Activated T-cell treated with anti-CD3 and anti-CD28 coated beads for 48 hours (primary cell): ENCODE results near the gene ADAM12.
"Not testable (repeated sequence)": the region's sequence is repeated elsewhere in the genome, so short reads cannot be mapped to it uniquely, and the experiment has no call there.

Experiments
- DNase-seq: peaks from one replicate; pipeline ENCODE4 v3.0.0-alpha.2; 2020; ENCODE audit warnings: low read depth

The ADAM12 gene

DNA sequence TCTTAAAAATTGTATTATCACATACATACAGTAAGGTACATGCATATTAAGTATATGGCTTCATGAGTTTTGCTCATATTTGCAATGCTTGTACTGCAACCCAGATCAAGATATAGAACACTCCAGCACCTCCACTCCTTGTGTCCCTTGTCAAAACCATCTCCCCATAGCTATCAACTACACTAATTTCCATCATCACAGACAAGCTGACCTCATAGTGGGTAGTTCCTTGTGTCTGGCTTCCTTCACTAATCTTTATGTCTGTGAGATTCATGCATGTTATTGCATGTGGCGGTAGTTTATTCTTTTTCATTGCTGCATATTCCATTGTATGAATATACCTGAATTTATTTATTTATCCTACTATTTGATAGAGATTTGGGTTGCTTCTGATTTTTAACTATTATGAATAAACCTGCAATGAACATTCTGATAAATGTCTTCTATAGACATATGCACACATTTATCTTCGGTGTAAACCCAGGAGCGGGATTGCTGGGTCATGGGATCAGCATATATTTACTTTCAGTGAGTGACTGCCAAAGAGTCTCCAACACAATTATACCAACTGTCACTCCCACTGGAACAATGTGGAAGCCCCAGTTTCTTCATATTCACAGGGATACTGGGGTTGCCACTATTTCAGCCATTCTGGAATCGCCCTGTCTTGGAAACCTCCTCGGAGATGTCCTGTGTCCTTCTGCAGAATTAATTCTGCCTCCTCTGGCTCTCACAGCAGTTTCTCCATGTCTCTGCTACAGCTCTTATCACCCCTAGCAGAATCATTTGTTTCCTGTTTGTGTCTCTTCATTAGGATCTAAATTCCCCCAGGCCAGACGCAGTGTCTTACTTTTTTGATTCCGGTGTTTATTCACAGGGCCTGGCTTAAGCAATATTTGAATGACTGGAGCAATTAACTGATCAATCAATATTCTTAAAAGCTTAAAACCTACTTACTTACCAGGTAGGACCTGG is 14.7 kb upstream of the ADAM12 start:
- no peak for DNase-seq

DNA sequence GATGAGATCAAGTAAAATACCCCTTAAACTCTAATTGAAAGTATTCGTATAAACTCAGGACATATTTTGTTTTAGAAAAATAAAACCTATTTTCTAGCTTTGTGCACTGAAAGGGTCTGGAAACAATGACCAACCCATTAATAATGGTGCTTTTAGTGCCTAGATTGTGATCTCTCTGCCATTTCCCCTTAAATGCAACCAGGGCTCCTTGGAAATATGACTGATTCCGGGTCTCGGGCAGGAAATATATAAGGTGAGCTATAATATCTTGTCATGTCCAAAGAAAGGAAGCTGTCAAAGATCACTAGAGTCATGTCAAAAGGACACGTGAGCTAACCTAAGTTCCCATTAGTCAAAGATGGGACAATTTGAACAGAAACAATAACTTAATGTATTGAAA is 12.4 kb upstream of the ADAM12 start:
- no peak for DNase-seq

DNA sequence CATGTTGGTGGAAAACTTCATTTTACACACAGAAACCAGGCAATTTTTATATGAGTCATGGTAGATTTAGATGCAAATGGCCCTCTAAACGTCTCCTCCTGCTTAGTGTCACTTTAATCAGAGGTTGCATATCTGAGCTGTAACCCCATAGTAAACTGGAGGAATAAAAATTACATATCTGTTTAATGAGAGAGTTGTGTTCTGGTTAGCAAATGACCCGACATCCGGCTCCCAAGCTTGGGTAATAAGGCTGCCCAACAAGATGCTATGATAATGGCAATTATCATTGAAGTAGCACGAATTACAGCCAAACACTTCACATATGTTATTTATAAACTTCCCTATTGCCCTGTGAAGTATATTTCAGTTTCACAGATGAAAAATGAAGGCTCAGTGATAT is 10.6 kb upstream of the ADAM12 start:
- DNase-seq, result no peak

DNA sequence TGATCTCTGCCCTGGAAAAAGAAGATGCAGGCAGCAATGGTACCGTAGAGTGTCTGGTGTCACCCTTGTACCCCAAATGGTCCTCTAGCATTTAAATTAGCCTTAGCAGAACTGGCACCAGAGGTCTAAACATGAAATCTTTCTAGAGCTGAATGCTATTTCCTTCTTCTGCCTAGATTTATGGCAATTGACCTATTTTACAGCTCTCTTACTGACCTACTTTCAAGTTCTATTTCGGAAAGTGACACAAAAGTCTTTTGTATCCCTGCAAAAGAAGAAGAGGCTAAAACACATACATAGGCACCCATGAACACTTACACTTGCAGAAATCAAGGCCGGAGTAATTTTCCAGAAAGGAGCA is 10.1 kb upstream of the ADAM12 start:
- DNase-seq, result no peak

DNA sequence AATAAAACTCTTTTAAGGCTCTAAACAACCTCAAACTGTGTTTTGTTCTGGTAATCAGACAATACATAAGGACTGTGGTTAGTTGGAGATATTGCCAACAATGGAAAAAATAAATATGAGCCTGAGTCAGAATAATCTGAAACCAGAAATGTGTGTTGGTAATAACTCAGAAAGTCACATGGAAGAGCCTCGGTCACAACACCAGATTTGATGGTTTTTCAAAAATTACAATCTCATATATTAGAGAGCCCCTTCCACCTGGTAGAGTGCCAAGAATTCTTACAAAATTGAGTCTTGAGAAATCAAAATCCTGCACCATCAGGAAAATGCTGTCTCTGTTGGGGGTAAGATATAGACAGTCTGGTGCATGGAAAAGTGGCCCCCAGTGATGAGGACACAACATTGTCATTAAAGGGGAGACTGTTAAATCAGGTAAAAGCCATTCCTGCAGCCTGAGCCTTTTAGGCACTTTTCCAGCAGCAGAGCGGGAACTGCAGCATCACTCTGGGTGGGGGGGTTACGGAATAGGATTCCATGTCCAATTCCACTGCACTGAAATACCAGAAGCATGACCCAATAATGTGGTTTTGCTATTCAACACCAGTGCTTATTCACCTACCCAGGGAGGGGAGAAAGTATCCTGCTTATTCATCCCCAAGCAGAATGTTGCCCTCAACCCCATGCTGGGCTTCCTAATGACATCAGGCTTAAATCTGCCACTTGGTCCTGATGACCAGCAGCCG is 9.5 kb upstream of the ADAM12 start:
- no peak for DNase-seq

DNA sequence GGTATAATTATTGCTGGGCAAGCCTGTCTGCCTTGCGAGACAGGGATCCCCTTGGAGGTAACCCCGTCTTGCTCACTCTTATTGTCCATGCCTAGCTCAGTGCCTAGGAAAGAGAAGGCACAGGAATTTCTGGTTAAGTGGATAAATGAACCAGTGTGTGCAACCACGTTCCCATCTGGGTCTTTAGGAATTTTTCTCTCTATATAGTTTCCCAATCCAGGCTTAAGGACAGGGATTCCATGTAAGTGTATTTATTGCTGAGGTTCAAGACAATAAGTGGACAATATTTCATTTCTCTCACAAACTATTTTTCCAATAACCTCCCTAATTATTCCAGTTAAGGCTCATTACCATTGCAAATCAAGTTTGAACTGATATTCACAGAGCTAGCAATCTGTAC is 8.9 kb upstream of the ADAM12 start:
- DNase-seq, result no peak

DNA sequence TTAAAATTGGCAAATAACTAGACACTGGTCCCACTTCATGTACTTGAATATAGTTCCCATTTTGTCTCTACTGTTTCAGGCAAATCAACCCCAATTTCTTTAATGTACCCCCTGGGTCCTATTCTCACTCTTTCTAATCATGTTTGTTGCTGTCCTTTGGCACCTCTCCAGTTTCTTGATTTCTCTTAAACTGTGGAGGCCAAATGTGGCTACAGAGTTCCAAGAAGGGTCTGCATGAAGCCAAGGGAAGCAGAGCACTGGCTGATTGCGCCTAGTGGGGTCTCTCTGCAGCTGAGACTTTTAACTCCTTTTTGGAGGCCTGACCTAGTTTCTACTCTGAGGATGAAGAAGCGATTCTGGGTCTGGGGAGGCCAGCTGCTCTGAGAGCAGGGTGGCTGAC is 6.7 kb upstream of the ADAM12 start:
- no peak for DNase-seq

DNA sequence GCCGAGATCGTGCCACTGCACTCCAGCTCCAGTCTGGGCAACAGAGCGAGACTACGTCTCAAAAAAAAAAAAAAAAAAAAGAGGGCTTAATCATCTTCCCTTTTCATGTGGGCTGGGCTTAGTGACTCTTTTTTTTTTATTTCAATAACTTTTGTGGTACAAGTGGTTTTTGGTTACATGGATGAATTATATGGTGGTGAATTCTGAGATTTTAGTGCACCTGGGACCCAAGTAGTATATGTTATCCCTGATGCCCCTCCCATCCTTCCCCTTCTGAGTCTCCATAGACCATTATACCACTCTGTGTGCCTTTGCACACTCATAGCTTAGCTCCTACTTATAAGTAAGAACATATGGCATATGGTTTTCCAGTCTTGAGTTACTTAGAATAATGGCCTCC is 4.8 kb upstream of the ADAM12 start:
- DNase-seq, result no peak

DNA sequence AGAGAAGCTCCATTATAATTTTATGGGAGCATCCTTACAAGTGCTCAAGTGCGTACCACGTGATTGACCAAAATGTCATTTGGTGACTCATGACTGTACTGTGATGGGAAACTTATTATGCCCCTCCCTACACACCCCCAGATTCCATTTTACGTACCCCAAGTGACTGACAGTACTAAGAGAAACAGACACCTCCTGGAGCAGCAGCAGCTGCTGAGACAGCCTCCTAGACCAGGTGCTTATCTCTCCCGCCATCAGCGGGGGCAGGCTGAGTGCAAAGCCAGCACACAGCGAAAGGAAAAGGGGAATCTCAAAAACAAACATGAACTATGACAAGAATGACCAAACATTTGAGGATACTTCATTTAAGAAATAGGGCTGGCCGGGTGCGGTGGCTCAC is 4.2 kb upstream of the ADAM12 start:
- no peak for DNase-seq

DNA sequence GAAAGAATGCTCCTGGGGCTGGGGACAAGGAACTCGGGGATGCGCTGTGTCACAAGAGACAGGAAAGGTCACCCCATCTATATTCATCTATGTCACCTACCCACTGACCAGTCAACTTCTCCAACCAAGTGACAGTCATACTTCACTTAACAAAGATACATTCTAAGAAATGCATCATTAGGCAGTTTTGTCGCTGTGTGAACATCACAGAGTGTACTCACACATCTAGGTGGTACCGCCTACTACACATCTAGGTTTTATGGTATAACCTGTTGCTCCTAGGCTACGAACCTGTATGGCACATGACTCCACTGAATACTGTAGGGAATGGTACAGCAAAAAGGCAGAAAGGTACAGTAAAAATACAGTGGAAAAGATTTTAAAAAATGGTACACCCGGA is 3.8 kb upstream of the ADAM12 start:
- no peak for DNase-seq

DNA sequence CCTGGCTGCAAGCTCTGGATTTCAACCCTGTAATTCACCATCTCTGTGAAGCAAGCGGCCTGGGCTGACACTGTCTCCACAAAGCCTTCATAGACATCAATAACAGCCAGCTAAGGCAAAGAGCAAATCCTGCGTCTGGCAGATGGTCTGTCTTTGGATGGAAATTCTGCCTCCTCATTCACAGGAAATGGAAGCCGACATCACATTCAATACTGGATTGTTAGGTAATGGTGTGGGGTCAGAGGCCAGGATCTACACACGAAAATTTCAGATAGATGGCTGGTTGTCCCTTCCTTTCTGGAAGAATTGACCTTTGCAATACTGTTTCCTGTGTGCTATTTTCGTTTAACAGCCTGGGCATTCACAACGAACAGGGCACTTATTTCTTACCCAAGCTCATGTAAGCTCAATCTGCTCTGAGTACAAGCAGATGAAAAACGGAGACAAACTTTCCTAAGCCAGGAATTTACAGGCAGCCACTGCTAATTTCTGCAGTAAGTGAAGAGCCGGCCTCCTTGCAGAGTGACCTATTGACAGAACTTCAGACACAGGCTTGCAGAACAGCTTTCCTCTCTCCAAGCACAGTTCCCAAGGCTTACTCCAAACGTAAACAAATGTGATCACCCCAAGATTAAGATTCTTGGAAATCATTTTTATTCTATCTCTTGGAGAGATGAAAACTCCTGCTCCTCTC is 3.1 kb upstream of the ADAM12 start:
- no peak for DNase-seq

DNA sequence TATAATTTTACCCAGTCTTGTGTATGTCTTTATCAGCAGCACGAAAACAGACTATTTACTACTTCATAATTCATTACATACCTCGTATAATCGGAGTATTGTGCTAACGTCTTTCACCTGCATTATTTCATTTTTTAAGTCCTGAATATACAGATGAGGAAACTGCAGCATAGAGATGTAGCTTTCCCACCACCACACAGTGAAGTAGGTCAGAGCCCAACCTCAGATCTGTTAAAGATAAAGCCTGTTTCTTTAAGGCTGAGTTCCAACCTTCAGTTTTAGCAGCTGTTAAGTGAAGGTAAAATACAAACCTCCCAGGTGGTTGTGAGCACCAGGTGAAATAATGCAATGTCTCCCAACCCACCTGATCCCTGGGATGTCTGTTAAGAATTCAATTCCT is 2.0 kb upstream of the ADAM12 start:
- DNase-seq, result no peak

DNA sequence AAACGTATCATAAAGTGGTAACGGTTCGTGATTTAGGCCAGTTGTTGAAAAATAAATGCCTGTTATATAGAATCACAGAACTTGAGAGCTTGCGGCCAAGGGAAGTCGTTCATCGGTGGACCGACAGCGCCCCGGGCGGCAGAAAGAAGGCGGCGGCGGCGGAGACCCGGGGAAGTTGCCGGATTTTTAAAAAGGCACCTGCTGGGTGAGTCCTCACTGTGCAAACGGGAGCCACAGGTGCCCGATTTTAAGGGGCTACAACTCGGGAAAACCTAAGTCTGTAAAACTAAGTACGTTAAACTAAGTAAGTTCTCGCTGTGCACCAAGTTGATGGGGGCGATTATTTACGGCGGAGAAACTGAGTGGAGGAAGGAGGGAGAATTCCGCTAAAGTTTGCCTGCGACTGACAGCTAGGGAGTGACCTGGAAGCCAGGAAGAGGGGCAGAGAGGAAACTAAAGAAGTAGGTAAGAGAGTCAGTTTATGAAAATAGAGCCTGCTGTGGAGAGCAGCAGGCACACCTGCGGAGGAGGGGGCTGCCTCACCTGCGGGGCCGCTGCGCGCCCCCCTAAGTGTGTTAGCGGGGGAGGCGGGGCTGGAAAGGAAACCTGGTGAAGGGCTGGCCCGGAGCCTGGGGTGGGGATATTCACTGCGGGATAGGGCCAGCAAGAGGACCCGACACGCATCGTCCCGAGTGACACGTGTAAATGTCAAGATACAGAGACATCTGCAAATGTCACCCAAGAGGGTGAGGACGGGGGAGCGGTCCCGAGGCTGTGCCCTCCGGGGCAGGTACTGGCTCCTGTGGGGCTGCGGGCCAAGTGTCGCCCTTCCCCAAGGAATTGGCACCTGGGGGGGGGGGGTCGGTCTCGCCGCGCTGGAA is 996 bp downstream of the ADAM12 start:
- DNase-seq, result peak; percentile 35

DNA sequence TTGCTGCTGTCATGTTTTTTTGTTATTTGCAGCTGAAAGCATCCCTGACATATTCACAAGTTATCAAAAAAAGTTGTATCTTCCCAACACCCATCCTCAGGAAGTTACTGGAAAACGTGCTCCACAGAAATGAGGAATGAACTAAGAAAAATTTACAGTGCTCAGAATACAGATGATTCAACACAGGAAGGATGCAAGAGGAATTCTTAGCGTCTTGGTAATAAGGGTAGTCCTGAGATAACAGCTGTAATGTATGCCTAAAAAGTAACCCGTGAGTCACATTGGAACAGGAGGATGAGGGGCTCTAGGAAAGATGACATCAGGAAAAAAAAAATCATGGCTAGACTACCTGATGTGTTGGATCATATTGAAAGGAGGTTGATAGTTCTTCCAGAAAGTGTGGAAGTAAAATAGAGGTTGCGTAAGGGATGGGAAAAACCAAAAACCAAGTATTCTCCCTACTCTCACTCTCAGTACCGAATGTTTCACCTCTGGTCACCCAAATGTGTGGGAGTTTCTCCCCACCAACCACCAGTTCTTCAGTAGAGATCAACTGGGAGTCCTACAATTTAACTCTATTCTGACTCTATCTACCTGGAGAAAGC is 3.9 kb downstream of the ADAM12 start:
- DNase-seq, result no peak

DNA sequence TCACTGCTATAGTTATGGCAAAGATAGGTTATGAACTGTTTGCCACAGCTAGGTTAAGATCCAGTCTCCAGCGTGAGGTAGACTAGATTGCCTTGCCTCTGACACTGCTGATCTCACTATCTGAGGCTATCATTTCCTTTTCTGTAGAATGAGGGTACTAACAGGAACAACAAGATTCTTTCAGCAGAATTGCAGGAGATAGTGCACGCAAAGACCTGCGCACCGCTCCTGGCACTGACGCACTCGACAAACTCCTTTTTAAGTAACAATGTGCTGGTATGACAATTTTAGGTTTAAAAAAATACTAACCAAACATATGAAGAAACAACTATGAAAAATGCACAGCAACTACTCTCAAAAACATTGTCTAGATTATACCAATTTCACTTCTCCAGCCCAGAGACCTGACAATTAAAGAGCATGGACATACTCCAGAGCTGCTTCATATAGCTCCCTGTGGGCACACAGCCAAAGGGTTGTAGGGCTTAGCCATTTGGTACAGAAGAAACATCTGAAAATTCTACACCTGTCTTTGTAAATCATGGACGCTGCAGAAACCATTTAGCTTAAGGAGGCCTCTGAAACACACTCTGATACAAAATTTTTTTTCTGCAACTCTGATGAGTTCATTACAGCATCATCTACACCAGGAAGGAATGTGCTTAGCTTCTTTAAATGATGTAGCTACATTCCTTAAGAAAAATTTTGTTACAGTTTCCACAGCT is 7.8 kb downstream of the ADAM12 start:
- DNase-seq, result no peak

DNA sequence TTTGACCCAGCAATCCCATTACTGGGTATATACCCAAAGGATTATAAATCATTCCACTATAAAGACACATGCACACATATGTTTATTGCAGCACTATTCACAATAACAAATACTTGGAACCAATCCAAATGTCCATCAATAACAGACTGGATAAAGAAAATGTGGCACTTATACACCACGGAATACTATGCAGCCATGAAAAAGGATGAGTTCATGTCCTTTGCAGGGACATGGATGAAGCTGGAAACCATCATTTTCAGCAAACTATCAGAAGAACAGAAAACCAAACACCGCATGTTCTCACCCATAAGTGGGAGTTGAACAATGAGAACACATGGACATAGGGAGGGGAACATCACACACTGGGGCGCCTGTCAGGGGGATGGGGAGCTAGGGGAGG is 9.1 kb downstream of the ADAM12 start:
- not testable (repeated sequence) for DNase-seq

DNA sequence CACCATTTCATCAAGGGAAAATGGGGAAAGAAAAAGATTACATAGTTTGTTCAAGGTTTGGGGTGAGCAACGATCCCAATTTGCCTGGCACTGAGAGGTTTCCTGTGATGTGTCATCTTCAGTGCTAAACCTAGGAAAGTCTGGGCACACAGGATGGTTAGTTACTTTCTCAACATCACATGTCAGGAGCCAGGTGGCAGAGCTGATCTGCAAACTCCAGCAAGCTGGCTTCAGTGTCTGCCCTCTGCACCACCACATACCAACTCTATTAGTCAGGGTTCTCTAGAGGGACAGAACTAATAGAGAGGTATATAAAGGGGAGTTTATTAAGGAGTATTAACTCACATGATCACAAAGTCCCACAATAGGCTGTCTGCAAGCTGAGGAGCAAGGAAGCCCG is 11.3 kb downstream of the ADAM12 start:
- no peak for DNase-seq

DNA sequence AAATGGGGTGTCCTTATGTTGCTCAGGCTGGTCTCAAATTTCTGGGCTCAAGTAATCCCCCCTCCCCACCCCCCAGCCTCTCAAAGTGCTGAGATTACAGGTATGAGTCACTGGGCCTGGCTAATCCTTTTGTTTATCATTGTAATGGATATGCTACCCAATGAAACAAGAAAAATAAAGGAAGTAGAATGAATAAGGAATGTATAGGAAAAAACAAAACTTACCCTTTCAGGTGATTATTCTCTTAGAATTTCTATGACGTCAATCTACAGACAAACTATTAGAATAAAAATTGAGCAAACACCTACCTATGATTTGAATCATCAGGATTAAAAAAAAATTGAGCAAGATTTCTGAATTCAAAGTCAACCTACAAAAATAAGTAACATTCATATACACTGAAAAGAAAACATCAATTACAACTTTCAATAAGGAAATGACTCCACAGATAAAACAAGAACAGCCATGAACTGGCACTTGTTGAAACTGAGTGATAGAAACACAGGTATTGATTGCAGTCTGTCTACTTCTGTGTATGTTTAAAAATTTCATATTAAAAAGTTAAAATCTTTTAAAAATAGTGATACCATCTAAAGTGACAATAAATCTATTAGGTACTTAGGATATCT is 12.2 kb downstream of the ADAM12 start:
- DNase-seq, result no peak

DNA sequence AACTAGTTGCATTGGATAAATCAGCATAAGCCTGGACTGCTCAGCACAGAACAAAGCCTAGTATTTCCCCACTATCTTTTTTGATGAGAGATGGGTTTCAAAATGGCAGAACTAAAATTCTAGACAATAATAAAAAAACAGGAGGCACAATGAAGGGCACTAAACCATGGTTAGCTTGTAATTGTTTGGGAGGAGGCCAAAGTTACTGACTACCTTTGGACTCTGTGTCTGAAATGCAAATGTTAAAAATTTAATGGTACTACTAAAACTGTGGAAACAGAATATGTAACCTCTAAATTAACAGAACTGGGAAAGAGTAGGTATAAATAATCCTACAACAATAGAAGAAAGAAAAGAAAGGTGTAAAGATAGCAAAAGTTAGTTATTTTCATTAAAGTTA is 13.0 kb downstream of the ADAM12 start:
- DNase-seq, result no peak

DNA sequence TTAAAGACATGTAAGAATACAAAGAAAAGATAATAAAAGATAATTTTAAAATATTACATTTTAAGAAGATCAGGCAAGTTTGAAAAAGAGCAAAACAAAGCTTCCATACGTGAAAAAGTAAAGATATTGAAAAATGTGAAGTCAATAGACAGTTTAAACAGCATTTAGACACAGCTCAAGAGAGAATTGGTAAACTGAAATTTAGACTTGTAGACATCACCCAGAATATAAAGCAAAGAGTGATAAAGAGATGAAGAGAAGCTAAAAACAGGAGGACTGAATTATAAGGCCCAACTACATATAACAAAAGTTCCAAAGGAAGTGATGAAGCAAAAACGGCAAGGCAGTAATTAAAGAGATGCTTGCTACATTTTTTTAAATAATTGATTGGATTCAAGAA is 13.8 kb downstream of the ADAM12 start:
- no peak for DNase-seq
